ENCODE data around the gene CACNA2D4.

DNA sequence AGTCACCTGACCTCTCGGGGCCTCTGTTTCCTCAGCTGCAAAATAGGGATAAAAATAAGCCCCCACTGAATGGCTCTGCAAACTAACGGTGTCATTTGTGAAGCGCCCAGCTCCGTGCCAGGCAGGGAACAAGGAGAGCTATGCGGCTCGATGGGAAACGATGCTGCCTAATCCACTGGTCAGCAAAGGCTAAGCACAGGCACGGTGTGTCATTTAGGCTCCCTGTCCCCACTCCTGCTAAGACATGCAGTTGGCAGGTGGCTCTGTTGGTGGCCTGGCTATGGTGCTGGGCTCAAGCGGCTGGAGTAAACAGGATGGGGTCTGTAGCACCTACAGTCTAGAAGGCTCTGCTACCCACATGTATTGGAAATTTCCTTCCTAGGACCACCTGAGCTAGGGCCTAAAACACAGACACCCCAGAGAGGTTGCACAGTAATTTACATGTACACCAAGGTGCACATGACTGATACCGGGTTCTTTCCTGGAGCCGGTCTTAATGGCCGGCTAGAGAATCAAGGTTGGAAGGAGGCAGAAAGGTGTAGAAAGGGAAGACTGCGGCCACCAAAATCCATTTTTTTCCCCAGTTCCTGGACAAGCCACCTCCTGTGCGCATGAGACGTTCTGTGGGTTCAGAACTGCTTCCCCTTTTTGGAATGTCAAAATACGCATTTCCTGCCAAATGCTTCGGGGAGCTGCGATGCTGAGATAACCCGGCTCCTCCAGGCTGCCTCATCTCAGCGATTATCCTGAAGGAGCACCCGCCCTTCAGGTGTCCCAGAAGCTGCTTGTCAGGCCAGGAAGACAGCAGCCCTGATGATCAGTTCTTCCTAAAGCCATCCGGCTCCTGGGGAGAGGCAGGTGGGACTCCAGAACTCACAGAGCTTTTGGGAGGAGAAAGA lies 1.0 kb downstream of the CACNA2D4 start:
- TF ChIP-seq POLR2A (IDR thresholded peaks at IDR 0.05; ENCODE audit: borderline replicate concordance, extremely low read depth, insufficient read depth, insufficient read length) (no peak), SRF (IDR thresholded peaks at IDR 0.05; ENCODE audit: low read depth) (no peak)
- TF ChIP-seq, protein P1, sequence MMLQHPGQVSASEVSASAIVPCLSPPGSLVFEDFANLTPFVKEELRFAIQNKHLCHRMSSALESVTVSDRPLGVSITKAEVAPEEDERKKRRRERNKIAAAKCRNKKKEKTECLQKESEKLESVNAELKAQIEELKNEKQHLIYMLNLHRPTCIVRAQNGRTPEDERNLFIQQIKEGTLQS (IDR thresholded peaks at IDR 0.05), result no peak
- TF ChIP-seq, protein P2, sequence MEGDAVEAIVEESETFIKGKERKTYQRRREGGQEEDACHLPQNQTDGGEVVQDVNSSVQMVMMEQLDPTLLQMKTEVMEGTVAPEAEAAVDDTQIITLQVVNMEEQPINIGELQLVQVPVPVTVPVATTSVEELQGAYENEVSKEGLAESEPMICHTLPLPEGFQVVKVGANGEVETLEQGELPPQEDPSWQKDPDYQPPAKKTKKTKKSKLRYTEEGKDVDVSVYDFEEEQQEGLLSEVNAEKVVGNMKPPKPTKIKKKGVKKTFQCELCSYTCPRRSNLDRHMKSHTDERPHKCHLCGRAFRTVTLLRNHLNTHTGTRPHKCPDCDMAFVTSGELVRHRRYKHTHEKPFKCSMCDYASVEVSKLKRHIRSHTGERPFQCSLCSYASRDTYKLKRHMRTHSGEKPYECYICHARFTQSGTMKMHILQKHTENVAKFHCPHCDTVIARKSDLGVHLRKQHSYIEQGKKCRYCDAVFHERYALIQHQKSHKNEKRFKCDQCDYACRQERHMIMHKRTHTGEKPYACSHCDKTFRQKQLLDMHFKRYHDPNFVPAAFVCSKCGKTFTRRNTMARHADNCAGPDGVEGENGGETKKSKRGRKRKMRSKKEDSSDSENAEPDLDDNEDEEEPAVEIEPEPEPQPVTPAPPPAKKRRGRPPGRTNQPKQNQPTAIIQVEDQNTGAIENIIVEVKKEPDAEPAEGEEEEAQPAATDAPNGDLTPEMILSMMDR (IDR thresholded peaks at IDR 0.05 in 2 of 3, conservative IDR thresholded peaks at IDR 0.05 in 1 of 3; ENCODE audit: borderline replicate concordance in 1 of 3, insufficient read depth in 1 of 3, low read depth in 2 of 3, low read length in 2 of 3), result no peak
